Spleen (tissue), 11 donors: ENCODE measurements around the gene DNAJB8. TPM values are rescaled to one million over a fixed set of nuclear protein-coding genes. Genes with fewer than 3 reads are reported as not detected.
A peak's percentile ranks its signal among the peaks of the same experiment; 100 is the strongest.

Experiments
- DNase-seq: peaks from one replicate; pipeline ENCODE4 v3.0.0-alpha.2; 2020
- H3K27ac ChIP-seq, 8 donors: fragments of 200-600 bp; sonication (generic) in 7 of 8; 1 replicate in 4 of 8; 2 replicates in 4 of 8; pipeline versions ENCODE4 v1.5.0 to v1.8.0; 2016 to 2021; ENCODE audit warnings: inconsistent platforms in 4 of 8, mild to moderate bottlenecking in 4 of 8, moderate library complexity in 1 of 8
- H3K27me3 ChIP-seq, 7 donors: fragments of 200-600 bp; sonication (generic) in 6 of 7; replicated peaks in 1 of 7; 1 replicate in 4 of 7; 2 replicates in 3 of 7; pipeline versions ENCODE4 v1.5.0 to v1.8.0; 2016 to 2021; ENCODE audit warnings: inconsistent platforms in 3 of 7, mild to moderate bottlenecking in 1 of 7
- H3K36me3 ChIP-seq, 6 donors: fragments of 200-600 bp; sonication (generic) in 5 of 6; 1 replicate in 4 of 6; 2 replicates in 2 of 6; pipeline versions ENCODE4 v1.5.0 to v1.8.0; 2016 to 2021; ENCODE audit warnings: inconsistent platforms in 2 of 6
- H3K4me1 ChIP-seq, 6 donors: fragments of 200-600 bp; sonication (generic) in 5 of 6; 1 replicate in 3 of 6; 2 replicates in 3 of 6; pipeline versions ENCODE4 v1.5.0 to v1.8.0; 2016 to 2021; ENCODE audit warnings: inconsistent platforms in 3 of 6
- H3K4me3 ChIP-seq, 8 donors: fragments of 200-600 bp; sonication (generic) in 7 of 8; 1 replicate in 4 of 8; 2 replicates in 4 of 8; pipeline versions ENCODE4 v1.5.0 to v1.8.0; 2016 to 2021; ENCODE audit warnings: inconsistent platforms in 4 of 8, mild to moderate bottlenecking in 4 of 8, moderate library complexity in 2 of 8
- H3K9me3 ChIP-seq, 8 donors: fragments of 200-600 bp; sonication (generic) in 7 of 8; 1 replicate in 4 of 8; 2 replicates in 4 of 8; pipeline versions ENCODE4 v1.5.0 to v1.8.0; 2016 to 2021; ENCODE audit warnings: inconsistent platforms in 4 of 8
- CTCF ChIP-seq, 11 experiments: fragments of 200-600 bp in 7 of 11; fragments of 450-650 bp in 4 of 11; sonication (generic) in 4 of 11; IDR thresholded peaks in 8 of 11; conservative IDR thresholded peaks in 3 of 11; 1 replicate in 7 of 11; 2 replicates in 4 of 11; pipeline versions ENCODE4 v1.4.0 to v1.8.0; 2016 to 2021; ENCODE audit warnings: antibody characterized with exemption in 11 of 11, inconsistent platforms in 4 of 11, mild to moderate bottlenecking in 1 of 11
- POLR2A ChIP-seq, 3 donors: fragments of 450-650 bp; IDR thresholded peaks; one replicate each; pipeline ENCODE4 v1.5.1; 2017; ENCODE audit warnings: antibody characterized with exemption in 3 of 3, mild to moderate bottlenecking in 1 of 3
- POLR2AphosphoS5 ChIP-seq, 3 donors: sonication (generic); formaldehyde crosslinking; IDR thresholded peaks; one replicate each; pipeline ENCODE4 v1.5.1; 2017; ENCODE audit warnings: antibody characterized with exemption in 3 of 3
- WGBS, 5 donors: extraction: QIAGEN DNeasy Blood & Tissue Kit in 3 of 5; methylation state at CpG; one replicate each; pipeline versions ENCODE4 v1.1.5 to v1.1.7; 2013 to 2018; 5-methylcytosine and 5-hydroxymethylcytosine counted together
- intact Hi-C: fragments of 100-400 bp; cut with DNase I; formaldehyde crosslinking; loops from one replicate; pipeline ENCODE4 v1.15.0; 2023; ENCODE audit warnings: low total_unique reads
- polyA plus RNA-seq, 3 donors: library from polyadenylated mRNA; stranded (reverse); fragments of 200-250 nt; gene quantifications; one replicate each; pipeline ENCODE4 v1.2.1, GENCODE V29; 2013
- total RNA-seq, 7 donors: library from RNA; depleted of rRNA in 3 of 7; stranded (reverse); fragments of >200 nt in 3 of 7; fragmentation: NEBNext Ultra II Directional in 4 of 7; extraction: Animal tissue kit (Norgen Biotek cat#: 25700) in 4 of 7; gene quantifications; one replicate each; pipeline versions ENCODE4 v1.1.0 to v1.2.1, GENCODE V29; 2016 to 2021
- donor health status: healthy with polysubstance abuse.
- donor health status: DM: no; HTN: no; CAD: no; lungs with moderate emphysema.
- donor health status: DM: no; HTN: no; CAD: no.
- donor health status: Bipolar disorder and iron deficiency.
- donor health status: healthy.
- donor health status: DM: no; HTN: no; CAD: no.
- donor health status: DM: yes; HTN: yes; CAD: no.

The DNAJB8 gene
- total and polyA plus RNA-seq, 10 donors, result not detected

- Histone ChIP-seq H3K9me3 (no peaks in the 10 kb centered on the region), H3K36me3 (peaks cover 0 to 5% (median 0%) of the 10 kb centered on the region in 6 donors), H3K4me3 (peak overlapping the region; percentile 54 to 85 (median 68)), H3K27me3 (peaks cover 3 to 100% (median 84%) of the 10 kb centered on the region in 7 donors), H3K27ac (peak overlapping the region; percentile 29 to 95 (median 90)), H3K4me1 (peaks cover 48 to 100% (median 91%) of the 10 kb centered on the region in 6 donors)
- TF ChIP-seq POLR2AphosphoS5 (IDR thresholded peaks at IDR 0.05), result peak in 2 of 3 donors; percentile 70 to 76
- TF ChIP-seq CTCF (IDR thresholded peaks at IDR 0.05 in 8 of 11, conservative IDR thresholded peaks at IDR 0.05 in 3 of 11), result no peak
- TF ChIP-seq POLR2A (IDR thresholded peaks at IDR 0.05), result no peak
- intact Hi-C loops, result no loop called here
- 0 to 3% (median 1%) methylated on average over 22 to 75 of the region's 75 CpGs for WGBS, 5 donors
- DNase-seq, result peak; percentile 75
Measured at GRCh38 chr3:128486681-128487537, 20.2 kb upstream of the DNAJB8 start.

GRCh38 chr3:128486205-128486628 is 19.5 kb upstream of the DNAJB8 start:
- peak overlapping the region in 5 of 8 donors; percentile 89 to 95 (median 91) for H3K27ac ChIP-seq
- H3K4me1 ChIP-seq, result peaks cover 48 to 100% (median 91%) of the 10 kb centered on the region in 6 donors
- intact Hi-C loops, result no loop called here
- H3K9me3 ChIP-seq, result no peaks in the 10 kb centered on the region
- H3K36me3 ChIP-seq, result peaks cover 0 to 7% (median 0%) of the 10 kb centered on the region in 6 donors
- TF ChIP-seq POLR2A (IDR thresholded peaks at IDR 0.05) (no peak), POLR2AphosphoS5 (IDR thresholded peaks at IDR 0.05) (no peak), CTCF (IDR thresholded peaks at IDR 0.05 in 8 of 11, conservative IDR thresholded peaks at IDR 0.05 in 3 of 11) (no peak)
- 24 to 35% (median 32%) methylated on average over 12 to 14 of the region's 14 CpGs for WGBS, 5 donors
- H3K27me3 ChIP-seq, result peaks cover 3 to 100% (median 78%) of the 10 kb centered on the region in 7 donors
- no peak for DNase-seq
- peak overlapping the region in 7 of 8 donors; percentile 62 to 85 (median 69) for H3K4me3 ChIP-seq

- TF ChIP-seq POLR2A (IDR thresholded peaks at IDR 0.05) (no peak), CTCF (IDR thresholded peaks at IDR 0.05 in 8 of 11, conservative IDR thresholded peaks at IDR 0.05 in 3 of 11) (no peak), POLR2AphosphoS5 (IDR thresholded peaks at IDR 0.05) (no peak)
- intact Hi-C loops, result no loop called here
- H3K4me1 ChIP-seq, result peaks cover 47 to 100% (median 90%) of the 10 kb centered on the region in 6 donors
- peak overlapping the region in 5 of 8 donors; percentile 8 to 95 (median 91) for H3K27ac ChIP-seq
- WGBS, 5 donors, result 50 to 60% (median 55%) methylated on average over 22 to 29 of the region's 29 CpGs
- H3K27me3 ChIP-seq, result peaks cover 3 to 100% (median 71%) of the 10 kb centered on the region in 7 donors
- H3K9me3 ChIP-seq, result no peaks in the 10 kb centered on the region
- peaks cover 0 to 13% (median 0%) of the 10 kb centered on the region in 6 donors for H3K36me3 ChIP-seq
- DNase-seq, result peak; percentile 62
- H3K4me3 ChIP-seq, result peak overlapping the region in 6 of 8 donors; percentile 64 to 85 (median 70)
Measured at GRCh38 chr3:128485282-128486204, 18.9 kb upstream of the DNAJB8 start.
